HepG2 (cell line): Measurements from ENCODE around the gene CAPZA1. TPM values are rescaled to one million over a fixed set of nuclear protein-coding genes. Genes with fewer than 3 reads are reported as not detected.
A peak's percentile ranks its signal among the peaks of the same experiment; 100 is the strongest.

Experiments
- HNF1B ChIP-seq: sonication (generic); formaldehyde crosslinking; IDR thresholded peaks from 2 replicates; pipeline ENCODE4 v1.5.1; 2020; ENCODE audit warnings: mild to moderate bottlenecking, moderate library complexity, missing genetic modification reagents
- IRF2 ChIP-seq: IDR thresholded peaks from 2 replicates; pipeline ENCODE4 v1.6.1; 2018; ENCODE audit warnings: missing genetic modification reagents, missing compliant biosample characterization
- KDM2A ChIP-seq: sonication (generic); formaldehyde crosslinking; IDR thresholded peaks from 2 replicates; pipeline ENCODE4 v1.4.0; 2020; ENCODE audit warnings: low read depth, missing genetic modification reagents, borderline replicate concordance
- NONO ChIP-seq, 2 experiments: fragments of 450-650 bp in 1 of 2; sonication (generic) in 1 of 2; formaldehyde crosslinking in 1 of 2; IDR thresholded peaks in 1 of 2; conservative IDR thresholded peaks in 1 of 2; 2 replicates each; pipeline versions ENCODE4 v1.6.1 to v1.8.0; 2017 to 2022; ENCODE audit warnings: mild to moderate bottlenecking in 1 of 2, missing genetic modification reagents in 1 of 2, moderate library complexity in 1 of 2
- NRL ChIP-seq: sonication (generic); formaldehyde crosslinking; IDR thresholded peaks from 2 replicates; pipeline ENCODE4 v1.5.0; 2020; ENCODE audit warnings: missing genetic modification reagents, mild to moderate bottlenecking, moderate library complexity, borderline replicate concordance
- SALL1 ChIP-seq: sonication (generic); formaldehyde crosslinking; IDR thresholded peaks from 2 replicates; pipeline ENCODE4 v1.8.0; 2022; ENCODE audit warnings: mild to moderate bottlenecking, missing genetic modification reagents
- SAP130 ChIP-seq: IDR thresholded peaks from 2 replicates; pipeline ENCODE4 v1.6.1; 2016; ENCODE audit warnings: low read depth
- SKI ChIP-seq: fragments of 450-650 bp; IDR thresholded peaks from one replicate; pipeline ENCODE4 v1.6.1; 2018; ENCODE audit warnings: mild to moderate bottlenecking; ENCODE audit not compliant: partially characterized antibody
- SKIL ChIP-seq: sonication (generic); formaldehyde crosslinking; IDR thresholded peaks from 2 replicates; pipeline ENCODE4 v1.8.0; 2022; ENCODE audit warnings: missing genetic modification reagents, mild to moderate bottlenecking, moderate library complexity, borderline replicate concordance
- TGIF2 ChIP-seq: IDR thresholded peaks from 2 replicates; pipeline ENCODE4 v1.6.1; 2016; ENCODE audit warnings: control low read depth, missing compliant biosample characterization
- THAP11 ChIP-seq: IDR thresholded peaks from 2 replicates; pipeline ENCODE4 v1.6.1; 2016; ENCODE audit warnings: missing biosample characterization, missing genetic modification reagents
- THRA ChIP-seq: sonication (generic); formaldehyde crosslinking; IDR thresholded peaks from 2 replicates; pipeline ENCODE4 v1.4.0; 2020; ENCODE audit warnings: missing genetic modification reagents, borderline replicate concordance
- YEATS2 ChIP-seq: sonication (generic); formaldehyde crosslinking; IDR thresholded peaks from 2 replicates; pipeline ENCODE4 v1.4.0; 2020; ENCODE audit warnings: missing genetic modification reagents, borderline replicate concordance
- ZFP62 ChIP-seq: sonication (generic); formaldehyde crosslinking; IDR thresholded peaks from 2 replicates; pipeline ENCODE4 v1.4.0; 2020; ENCODE audit warnings: missing genetic modification reagents
- ZNF12 ChIP-seq: sonication (generic); formaldehyde crosslinking; IDR thresholded peaks from 2 replicates; pipeline ENCODE4 v1.5.0; 2020; ENCODE audit warnings: missing genetic modification reagents
- ZNF124 ChIP-seq: sonication (generic); formaldehyde crosslinking; IDR thresholded peaks from 2 replicates; pipeline ENCODE4 v1.4.0; 2020; ENCODE audit warnings: missing genetic modification reagents
- ZNF558 ChIP-seq: sonication (generic); formaldehyde crosslinking; IDR thresholded peaks from 2 replicates; pipeline ENCODE4 v1.9.0; 2022; ENCODE audit warnings: mild to moderate bottlenecking, missing genetic modification reagents, borderline replicate concordance
- ZNF563 ChIP-seq: sonication (generic); formaldehyde crosslinking; IDR thresholded peaks from 2 replicates; pipeline ENCODE4 v1.8.0; 2022; ENCODE audit warnings: mild to moderate bottlenecking, moderate library complexity, missing genetic modification reagents
- ZNF605 ChIP-seq: sonication (generic); formaldehyde crosslinking; IDR thresholded peaks from 2 replicates; pipeline ENCODE4 v1.8.0; 2022; ENCODE audit warnings: mild to moderate bottlenecking, missing genetic modification reagents
- polyA plus RNA-seq, 8 experiments: library from polyadenylated mRNA; depleted of rRNA in 3 of 8; stranded (reverse) in 7 of 8; unstranded in 1 of 8; fragments of >200 nt; fragmentation: Illumina TruSeq in 4 of 8; extraction: Trizol in 4 of 8; gene quantifications; 2 replicates each; pipeline versions ENCODE4 v1.2.1 to v1.2.3, GENCODE V29; 2011 to 2016; ENCODE audit warnings: low read depth in 4 of 8, missing spikeins in 1 of 8, mixed read lengths in 1 of 8; ENCODE audit not compliant: insufficient read depth in 1 of 8
- total RNA-seq, 5 experiments: library from RNA; depleted of rRNA; stranded (reverse); fragments of >200 nt; fragmentation: Illumina TruSeq; extraction: Trizol; gene quantifications; 2 replicates each; pipeline ENCODE4 v1.2.3, GENCODE V29; 2016; ENCODE audit warnings: low read depth in 1 of 5
- TF ChIP-seq, protein P1 (sequence below): fragments of 450-650 bp; IDR thresholded peaks from 2 replicates; pipeline ENCODE4 v1.6.1; 2016

Gene CAPZA1
- total and polyA plus RNA-seq, 2 of the 13 experiments (the other 11 are each of a cell fraction or from before 2014, with no cell fraction given): 67.0 to 117 TPM

- TF ChIP-seq SALL1 (peak; percentile 55; the same call in 1 of the 2 replicates), KDM2A (CRISPR knock-in tag) (peak; percentile 68; the same call in 1 of the 2 replicates), SKI (peak; percentile 24), THAP11 (peak; percentile 33; the same call in 1 of the 2 replicates), ZNF124 (0 out of 2 replicates have a peak, but pooled peaks have one; percentile 47), ZFP62 (CRISPR knock-in tag) (no peak), ZNF558 (CRISPR knock-in tag) (no peak), TGIF2 (CRISPR knock-in tag) (0 out of 2 replicates have a peak, but pooled peaks have one; percentile 36), ZNF605 (CRISPR knock-in tag) (0 out of 2 replicates have a peak, but pooled peaks have one; percentile 30), ZNF563 (CRISPR knock-in tag) (no peak), IRF2 (peak; percentile 74), YEATS2 (CRISPR knock-in tag) (0 out of 2 replicates have a peak, but pooled peaks have one; percentile 38), HNF1B (CRISPR knock-in tag) (0 out of 2 replicates have a peak, but pooled peaks have one; percentile 44), NONO (IDR thresholded peaks at IDR 0.05) (no peak), NONO (CRISPR knock-in tag; conservative IDR thresholded peaks at IDR 0.05) (0 out of 2 replicates have a peak, but pooled peaks have one; percentile 32), ZNF12 (CRISPR knock-in tag) (0 out of 2 replicates have a peak, but pooled peaks have one; percentile 22), THRA (CRISPR knock-in tag) (peak; percentile 32; the same call in 1 of the 2 replicates), NRL (CRISPR knock-in tag) (0 out of 2 replicates have a peak, but pooled peaks have one; percentile 19), SAP130 (CRISPR knock-in tag) (peak; percentile 49; the same call in 1 of the 2 replicates), SKIL (CRISPR knock-in tag) (no peak)
- TF ChIP-seq, protein P1, sequence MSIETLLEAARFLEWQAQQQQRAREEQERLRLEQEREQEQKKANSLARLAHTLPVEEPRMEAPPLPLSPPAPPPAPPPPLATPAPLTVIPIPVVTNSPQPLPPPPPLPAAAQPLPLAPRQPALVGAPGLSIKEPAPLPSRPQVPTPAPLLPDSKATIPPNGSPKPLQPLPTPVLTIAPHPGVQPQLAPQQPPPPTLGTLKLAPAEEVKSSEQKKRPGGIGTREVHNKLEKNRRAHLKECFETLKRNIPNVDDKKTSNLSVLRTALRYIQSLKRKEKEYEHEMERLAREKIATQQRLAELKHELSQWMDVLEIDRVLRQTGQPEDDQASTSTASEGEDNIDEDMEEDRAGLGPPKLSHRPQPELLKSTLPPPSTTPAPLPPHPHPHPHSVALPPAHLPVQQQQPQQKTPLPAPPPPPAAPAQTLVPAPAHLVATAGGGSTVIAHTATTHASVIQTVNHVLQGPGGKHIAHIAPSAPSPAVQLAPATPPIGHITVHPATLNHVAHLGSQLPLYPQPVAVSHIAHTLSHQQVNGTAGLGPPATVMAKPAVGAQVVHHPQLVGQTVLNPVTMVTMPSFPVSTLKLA: no peak
These were observed 96.6 kb downstream of the CAPZA1 start (continued) for GRCh38 chr1:112716133-112716720.
